ENCODE data around the gene ECSIT.

- no peak for TF ChIP-seq CTCF (IDR thresholded peaks at IDR 0.05 in 2 of 3, conservative IDR thresholded peaks at IDR 0.05 in 1 of 3; ENCODE audit: borderline replicate concordance in 1 of 3, insufficient read depth in 1 of 3, low read depth in 2 of 3, low read length in 2 of 3)
- no peak for TF ChIP-seq CEBPB (IDR thresholded peaks at IDR 0.05; ENCODE audit: low read depth)
- TF ChIP-seq POLR2A (IDR thresholded peaks at IDR 0.05; ENCODE audit: borderline replicate concordance, extremely low read depth, insufficient read depth, insufficient read length): peak; percentile 12
- peak; percentile 50 for TF ChIP-seq POLR2AphosphoS5 (IDR thresholded peaks at IDR 0.05; ENCODE audit: low read depth, low read length)
- no peak for TF ChIP-seq EZH2phosphoT487 (IDR thresholded peaks at IDR 0.05; ENCODE audit: borderline replicate concordance)
- peak; percentile 91 for TF ChIP-seq EGR1 (IDR thresholded peaks at IDR 0.05; ENCODE audit: low read depth)
- TF ChIP-seq ZNF274 (IDR thresholded peaks at IDR 0.05; ENCODE audit: low read depth, low read length): no peak
- TF ChIP-seq MAX (IDR thresholded peaks at IDR 0.05): no peak
- TF ChIP-seq ZFX (IDR thresholded peaks at IDR 0.05): no peak
- no peak for TF ChIP-seq ATF3 (IDR thresholded peaks at IDR 0.05)
These were observed 23.9 kb downstream of the ECSIT start for GRCh38 chr19:11505032-11505503.
